Measurements from ENCODE around the gene PARD6B. TPM values are rescaled to one million over a fixed set of nuclear protein-coding genes. Genes with fewer than 3 reads are reported as not detected.

PARD6B gene
- polyA plus RNA-seq, 3 donors = 18.5 to 25.7 (median 20.5) TPM

DNA sequence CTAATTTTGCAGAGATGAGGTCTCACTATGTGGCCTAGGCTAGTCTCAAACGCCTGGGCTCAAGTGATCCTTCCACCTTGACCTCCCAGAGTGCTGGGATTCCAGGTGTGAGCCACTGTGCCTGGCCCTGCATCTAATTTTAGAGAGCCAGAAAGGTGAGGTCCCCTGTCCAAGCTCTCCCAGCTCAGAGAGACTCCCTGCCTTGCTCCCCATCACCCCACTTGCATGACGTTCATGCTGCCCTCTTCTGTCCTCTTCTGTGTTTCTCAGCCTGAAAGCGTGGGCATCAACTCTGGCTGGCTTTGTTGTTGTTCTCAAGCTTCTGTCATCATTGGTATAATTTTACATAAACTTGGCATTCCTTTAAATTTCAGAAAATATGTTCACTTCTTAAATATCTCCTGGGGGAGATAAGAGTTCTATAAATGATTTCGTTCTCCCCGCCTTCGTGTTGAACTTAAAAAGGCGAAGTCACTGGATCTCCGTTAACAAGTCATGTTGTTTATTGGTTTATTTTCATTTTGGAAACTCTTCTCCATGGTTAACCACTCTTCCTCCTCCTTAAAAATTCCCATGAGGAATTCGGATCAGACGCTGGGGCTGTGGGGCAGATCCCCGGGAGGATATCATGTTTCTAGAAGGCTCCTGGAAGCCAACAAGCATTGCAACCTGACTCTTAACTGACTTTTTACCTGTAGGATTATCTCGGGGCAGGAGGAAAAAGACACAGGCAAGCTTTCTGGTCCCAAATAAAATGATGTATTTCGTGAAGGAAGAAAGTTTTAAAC lies 13.2 kb upstream of the PARD6B start:
- DNase-seq (ENCODE audit: extremely low read depth in 1 of 11, low read depth in 9 of 11, low spot score in 4 of 11) = no peak

DNA sequence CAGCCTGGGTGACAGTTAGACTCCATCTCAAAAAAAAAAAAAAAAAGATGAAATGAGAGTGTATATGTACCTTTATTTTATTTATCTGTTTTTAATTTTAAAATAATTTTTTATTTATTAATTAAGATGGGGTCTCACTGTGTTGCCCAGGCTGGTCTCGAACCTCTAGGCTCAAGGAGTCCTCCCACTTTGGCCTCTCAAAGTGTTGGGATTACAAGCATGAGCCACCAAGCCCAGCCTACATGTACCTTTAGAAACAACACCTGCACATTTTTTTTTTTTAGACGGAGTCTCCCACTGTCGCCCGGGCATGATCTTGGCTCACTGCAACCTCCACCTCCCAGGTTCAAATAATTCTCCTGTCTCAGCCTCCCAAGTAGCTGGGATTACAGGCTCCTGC lies 12.1 kb upstream of the PARD6B start:
- no peak for DNase-seq (ENCODE audit: extremely low read depth in 1 of 11, low read depth in 9 of 11, low spot score in 4 of 11)

DNA sequence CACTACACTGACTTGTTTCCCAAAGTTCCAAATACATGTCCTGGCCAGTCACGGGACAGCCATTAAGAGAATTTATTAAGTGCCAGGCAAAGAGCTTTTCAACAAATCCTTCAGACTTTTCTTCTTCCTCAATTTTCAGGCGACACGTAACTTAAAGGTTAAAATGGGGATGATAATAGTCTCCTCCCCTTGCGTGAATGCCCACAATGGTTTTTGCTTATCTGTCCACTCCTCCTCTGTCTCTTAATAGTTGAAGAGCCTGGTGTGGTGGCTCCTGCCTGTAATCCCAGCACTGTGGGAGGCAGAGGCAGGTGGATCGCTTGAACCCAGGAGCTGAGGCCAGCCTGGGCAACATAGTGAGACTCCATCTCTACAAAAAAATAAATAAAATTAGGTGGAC lies 11.4 kb upstream of the PARD6B start:
- DNase-seq (ENCODE audit: extremely low read depth in 1 of 11, low read depth in 9 of 11, low spot score in 4 of 11) = no peak

DNA sequence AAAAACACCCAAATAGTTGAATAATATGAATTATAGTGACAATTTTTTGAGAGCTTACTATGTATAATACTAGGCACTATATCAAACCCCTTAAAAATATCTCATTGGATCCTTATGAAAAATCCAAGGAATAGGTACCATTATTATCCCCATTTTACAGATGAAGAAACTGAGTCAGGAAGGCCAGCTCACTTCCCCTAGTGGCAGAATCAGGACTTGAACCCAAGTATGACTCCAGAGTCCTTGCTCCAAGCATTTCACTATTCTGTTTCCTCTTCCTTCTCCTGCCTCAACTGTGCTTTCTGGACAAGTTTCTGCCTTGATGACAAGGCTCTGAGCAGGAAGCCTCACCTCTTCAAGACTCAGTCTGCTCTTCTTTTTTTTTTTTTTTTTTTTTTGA lies 10.8 kb upstream of the PARD6B start:
- no peak for DNase-seq (ENCODE audit: extremely low read depth in 1 of 11, low read depth in 9 of 11, low spot score in 4 of 11)

DNA sequence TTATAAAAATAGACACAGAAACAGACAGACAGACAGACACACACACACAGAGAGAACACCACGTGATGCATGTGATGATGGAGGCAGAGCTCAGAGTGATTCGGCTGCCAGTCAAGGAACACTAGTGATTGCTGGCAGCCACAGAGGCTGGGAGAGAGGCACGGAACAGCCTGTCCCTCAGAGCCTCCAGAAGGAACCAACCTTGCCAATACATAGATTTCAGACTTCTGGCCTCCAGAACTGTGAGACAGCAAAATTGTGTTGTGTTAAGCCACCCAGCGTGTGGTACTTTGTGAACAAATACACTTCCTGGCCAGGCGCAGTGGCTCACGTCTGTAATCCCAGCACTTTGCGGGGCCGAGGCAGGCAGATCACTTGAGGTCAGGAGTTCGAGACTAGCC lies 9.5 kb upstream of the PARD6B start:
- no peak for DNase-seq (ENCODE audit: extremely low read depth in 1 of 11, low read depth in 9 of 11, low spot score in 4 of 11)

DNA sequence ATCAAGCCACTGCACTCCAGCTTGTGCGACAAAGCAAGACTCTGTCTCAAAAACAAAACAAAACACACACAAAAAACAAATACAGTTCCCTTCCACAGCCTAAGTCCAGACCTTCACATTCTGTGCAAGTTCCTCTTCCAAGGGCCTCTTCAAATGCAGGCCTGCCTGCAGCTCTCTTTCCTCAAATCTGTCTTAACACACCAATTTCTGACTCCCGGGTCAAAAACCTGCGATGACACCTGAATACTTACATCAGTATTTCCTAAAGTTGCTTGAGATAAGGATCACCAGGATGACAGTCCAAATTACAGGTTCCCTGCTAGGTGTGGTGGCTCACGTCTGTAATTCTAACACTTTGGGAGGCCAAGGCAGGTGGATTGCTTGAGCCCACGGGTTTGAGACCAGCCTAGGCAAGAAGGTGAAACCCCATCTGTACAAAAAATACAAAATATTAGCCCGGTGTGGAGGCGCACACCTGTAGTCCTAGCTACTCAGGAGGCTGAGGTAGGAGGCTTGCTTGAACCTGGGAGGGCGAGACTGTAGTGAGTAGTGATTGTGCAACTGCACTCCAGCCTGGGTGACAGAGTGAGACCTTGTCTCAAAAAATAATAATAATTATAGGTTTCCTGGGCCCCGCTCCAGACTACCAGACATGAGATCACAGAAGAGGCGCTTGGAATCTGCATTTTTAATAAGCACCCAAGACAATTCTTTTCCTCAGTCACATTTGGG lies 8.8 kb upstream of the PARD6B start:
- DNase-seq (ENCODE audit: extremely low read depth in 1 of 11, low read depth in 9 of 11, low spot score in 4 of 11) = no peak

DNA sequence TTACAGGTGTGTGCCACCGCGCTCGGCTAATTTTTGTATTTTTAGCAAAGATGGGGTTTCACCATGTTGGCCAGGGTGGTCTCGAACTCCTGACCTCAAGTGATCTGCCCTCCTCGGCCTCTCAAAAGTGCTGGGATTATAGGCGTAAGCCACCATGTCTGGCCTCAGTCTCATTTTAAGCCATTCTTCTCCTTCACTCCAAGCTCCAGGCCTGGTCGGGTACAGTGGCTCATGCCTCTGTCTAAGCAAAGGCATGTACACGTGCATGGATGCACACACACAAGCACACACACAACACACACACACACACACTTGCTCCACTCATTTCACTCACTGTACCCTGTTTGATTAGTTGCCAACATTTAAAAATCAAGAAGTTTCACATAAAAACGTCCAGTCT lies 7.7 kb upstream of the PARD6B start:
- DNase-seq (ENCODE audit: extremely low read depth in 1 of 11, low read depth in 9 of 11, low spot score in 4 of 11) = no peak

DNA sequence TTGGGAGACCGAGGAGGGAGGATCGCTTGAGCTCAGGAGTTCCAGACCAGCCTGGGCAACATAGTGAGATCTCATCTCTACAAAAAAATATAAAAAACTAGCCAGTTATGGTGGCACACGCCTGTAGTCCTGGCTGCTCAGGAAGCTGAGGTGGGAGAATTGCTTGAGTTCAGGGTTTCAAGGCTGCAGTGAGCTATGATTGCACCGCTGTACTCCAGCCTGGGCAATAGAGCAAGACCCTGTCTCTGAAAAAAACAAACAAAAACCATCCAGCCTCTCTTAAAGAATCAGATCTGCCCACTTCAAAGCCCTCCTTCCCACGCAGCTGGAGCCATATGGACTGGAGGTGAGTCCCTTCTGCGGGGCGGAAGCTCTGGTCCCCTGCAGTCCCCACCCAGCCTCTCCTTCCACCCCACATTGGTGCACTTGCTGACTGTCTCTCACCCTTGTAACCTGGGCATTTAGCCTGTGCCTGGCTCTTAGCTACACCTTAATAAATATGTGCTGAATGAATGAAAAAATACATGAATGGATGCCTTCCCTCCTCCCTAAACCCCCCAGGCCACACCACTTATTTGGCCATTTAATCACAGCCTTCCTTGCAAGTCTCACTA lies 7.2 kb upstream of the PARD6B start:
- no peak for DNase-seq (ENCODE audit: extremely low read depth in 1 of 11, low read depth in 9 of 11, low spot score in 4 of 11)

DNA sequence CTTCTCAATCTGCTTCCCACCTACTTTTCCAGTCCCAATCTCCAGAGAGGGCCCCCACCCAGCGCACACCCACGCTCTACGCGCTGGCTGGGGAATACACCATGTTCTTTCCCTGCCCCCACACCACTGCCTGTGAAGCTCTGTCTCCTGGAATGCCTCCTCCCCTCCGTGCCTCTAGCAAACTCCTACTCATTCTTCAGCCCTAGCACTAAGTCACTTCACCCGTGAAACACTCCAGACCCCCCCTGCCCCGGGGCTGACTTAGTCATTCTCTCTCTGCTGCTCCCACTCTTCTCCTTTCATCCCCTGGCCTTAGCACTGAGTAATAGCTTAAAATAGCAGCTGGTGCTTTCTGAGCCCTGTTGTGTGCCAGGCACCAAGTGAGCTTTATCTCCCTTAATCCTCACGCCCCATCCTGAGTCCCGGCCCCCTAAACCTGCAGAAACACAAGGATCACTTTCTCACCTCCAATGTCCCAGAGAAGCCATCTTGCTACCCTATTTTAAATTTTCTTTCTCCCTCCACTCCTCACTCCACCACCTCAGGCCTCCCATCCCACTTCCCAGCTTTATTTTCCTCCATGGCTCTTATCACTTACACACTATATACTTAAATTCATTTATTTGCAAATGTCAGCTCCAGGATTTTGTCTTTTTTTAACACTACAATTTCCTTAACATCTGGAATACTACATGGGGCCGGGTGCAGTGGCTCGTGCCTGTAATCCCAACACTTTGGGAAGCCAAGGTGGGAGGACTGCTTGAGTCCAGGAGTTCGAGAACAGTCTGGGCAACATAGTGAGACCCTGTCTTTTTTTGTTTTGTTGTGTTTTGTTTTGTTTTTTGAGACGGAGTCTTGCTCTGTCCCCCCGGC lies 6.3 kb upstream of the PARD6B start:
- peak in 7 of 11 donors; percentile 55 to 88 (median 74) for DNase-seq (ENCODE audit: extremely low read depth in 1 of 11, low read depth in 9 of 11, low spot score in 4 of 11)

DNA sequence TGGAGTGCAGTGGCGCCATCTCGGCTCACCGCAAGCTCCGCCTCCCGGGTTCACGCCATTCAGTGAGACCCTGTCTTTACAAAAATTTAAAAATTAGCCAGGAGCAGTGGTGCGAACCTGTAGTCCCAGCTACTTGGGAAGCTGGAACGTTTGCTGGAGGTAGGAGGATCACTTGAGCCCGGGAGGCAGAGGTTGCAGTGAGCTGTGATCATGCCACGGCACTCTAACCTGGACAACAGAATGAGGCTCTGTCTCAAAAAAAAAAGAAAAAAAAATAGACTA lies 5.7 kb upstream of the PARD6B start:
- no peak for DNase-seq (ENCODE audit: extremely low read depth in 1 of 11, low read depth in 9 of 11, low spot score in 4 of 11)

DNA sequence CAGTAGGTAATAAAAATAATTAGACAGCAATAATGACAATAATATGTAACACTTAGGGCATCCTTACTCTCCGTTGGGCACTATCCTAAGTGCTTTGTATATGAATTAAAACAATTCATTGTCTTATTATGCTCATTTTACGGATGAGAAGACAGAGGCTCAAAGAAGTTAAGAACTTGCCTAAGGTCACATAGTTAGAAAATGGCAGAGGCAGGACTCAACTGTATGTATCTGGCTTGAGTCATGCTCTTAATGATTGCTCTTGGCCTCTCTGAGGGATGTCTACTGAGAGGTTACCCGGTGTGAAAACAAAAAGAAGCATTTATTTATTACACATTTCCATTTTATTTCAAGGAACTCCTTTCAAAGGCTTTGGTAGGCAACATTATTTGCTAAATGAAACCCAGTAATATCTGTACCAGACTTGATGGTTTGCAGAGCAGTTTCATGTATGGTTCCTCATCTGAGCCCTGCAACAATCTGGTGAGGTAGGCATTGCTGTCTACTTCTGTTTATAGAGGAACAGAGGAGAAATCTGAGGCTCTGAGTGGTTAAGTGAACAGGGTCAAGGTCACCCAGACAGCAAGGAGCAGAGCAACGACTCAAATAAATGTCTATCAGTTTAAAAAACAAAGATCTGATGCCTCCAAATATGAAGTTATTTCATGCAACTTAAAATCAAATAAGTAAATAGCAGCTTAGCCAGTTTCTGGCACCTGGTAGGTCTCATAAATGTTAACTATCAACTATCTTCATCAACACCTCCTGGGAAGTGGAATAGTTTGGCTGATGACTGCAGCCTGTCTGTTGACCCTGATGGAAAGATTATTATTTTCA lies 4.2 kb upstream of the PARD6B start:
- no peak for DNase-seq (ENCODE audit: extremely low read depth in 1 of 11, low read depth in 9 of 11, low spot score in 4 of 11)

DNA sequence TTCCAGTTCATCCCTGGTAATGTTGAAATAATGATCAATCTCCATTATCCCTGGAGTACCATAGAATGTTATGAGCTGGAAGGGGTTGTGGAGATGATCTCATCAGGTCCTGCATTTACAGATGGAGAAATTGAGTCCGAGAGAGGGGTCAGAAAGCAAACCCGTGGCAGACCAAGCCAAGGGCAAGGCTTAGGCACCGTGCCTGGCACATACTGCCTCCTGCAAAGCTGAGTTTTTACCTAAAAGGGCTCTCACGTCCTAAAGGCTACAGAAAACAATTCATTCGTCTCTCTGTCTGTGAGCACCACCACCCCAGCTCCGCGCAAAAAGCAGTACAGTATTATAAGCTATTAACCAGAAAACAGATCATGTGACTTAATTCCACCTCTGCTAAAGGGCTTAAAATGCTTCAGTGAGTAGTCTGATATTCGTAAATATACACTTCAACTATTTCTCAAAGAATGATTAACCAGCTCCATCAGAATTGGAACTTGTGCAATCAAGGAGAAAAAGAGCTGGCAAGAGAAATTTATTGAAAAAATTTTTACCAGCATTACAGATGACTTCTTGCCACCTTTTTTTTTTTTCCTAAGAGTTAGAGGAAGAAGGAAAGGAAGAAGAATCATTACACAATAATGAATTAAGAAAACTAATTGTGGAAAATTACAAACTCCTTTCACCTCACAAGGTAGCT lies 3.4 kb upstream of the PARD6B start:
- DNase-seq (ENCODE audit: extremely low read depth in 1 of 11, low read depth in 9 of 11, low spot score in 4 of 11) = peak in 3 of 11 donors; percentile 55 to 84 (median 72)

DNA sequence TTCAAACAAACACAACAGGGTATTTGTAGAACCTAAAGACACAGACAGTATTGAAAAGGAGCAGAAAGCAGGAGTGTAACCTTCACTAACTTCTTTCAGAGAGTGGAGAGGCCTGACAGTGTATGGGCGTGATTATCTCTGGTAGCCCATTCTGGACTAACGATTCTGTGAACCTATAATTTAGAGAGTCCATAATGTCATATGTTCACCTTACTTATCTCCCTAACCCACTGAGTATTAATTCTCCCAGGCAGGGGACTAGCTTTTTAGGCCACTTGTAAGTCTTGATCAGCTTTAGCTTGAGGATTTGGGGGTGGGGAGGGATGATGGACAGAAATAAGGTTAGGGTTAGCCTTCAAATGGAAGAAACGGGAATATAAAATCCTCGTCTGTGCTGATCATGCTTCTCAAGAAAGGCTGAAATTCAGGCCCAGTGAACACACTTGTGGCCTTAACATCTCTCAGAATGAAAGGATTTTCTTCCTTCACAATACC lies 2.8 kb upstream of the PARD6B start:
- DNase-seq (ENCODE audit: extremely low read depth in 1 of 11, low read depth in 9 of 11, low spot score in 4 of 11) = no peak

DNA sequence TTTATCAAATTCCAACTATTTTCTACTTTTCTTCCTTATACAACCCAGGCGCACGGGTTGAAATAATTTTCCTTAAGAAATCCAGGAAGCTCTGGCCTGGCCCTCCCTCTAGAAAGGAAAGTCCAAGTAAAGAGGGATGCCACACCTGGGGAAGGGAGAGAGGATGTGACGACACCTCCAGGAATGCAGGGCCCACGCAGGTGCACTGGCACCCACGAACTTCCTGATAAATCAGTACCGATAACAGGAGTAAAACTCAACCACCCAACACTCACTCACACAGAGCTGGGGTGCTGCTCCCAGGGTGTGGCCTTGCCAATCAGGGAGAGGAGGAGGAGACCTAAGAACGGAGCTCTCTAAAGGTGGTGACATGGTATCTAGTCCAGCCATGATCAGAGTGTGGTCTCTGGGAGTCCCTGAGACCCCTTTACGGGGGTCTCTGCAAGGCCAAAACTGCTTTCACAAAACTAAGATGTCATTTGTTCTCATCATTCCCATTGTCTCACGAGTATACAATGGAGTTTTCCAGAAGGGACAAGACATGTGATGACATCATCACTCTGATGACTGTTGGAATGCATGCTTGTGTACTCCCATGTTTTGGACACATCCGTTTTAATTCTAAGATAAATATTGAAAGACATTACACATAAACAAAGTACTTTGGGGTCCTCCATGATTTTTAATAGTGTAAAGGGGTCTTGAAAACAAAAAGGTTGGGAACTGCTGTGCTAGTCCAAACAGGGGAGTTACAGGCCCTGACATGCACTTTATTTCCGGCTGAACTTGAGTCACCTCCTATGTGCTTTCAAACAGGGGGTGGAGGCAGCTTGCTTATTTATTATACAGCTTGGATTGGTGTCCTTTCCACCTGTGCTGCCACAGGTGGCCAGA lies 2.2 kb upstream of the PARD6B start:
- DNase-seq (ENCODE audit: extremely low read depth in 1 of 11, low read depth in 9 of 11, low spot score in 4 of 11) = no peak

DNA sequence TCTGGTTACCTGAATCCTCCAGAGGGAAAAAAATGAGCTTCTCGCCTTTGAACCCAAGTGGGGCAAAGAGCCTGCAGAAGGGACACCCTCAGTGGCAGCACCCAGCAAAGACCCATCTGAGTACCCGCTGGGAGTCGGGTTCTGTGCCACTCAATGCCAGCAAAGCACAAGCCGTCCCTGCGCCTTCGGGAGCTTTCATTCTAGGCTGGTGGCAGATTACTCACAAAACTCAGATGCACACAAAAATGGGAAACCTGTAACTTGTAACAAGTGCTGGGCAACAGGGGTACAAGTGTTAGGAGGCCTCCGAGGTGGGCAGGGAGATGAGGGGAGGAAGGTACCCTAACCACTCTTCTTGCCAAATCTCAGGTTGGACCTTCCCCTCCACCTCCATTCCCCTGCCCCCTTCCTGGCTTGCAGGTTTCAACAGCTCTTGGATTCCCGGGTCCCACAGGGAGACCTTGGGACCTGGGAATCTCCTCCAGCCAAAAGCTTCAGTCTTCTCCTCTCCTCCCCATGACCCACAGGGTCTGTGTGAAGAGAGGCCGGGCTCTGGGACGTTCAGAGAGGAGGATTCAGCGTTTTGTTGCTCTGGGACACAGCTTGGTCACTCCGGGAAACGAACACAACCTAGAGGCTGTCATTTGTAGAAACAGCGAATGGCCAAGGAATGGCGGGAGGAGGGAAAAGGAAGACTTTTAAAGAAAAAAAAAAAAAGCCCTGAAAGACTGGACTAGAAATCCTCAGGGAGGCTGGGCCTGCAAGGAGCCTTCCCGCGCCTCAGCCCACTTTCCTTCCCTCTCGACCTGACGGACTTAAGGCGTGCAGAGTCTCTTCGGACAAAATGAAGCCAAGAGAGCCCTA lies 1.2 kb upstream of the PARD6B start:
- DNase-seq (ENCODE audit: extremely low read depth in 1 of 11, low read depth in 9 of 11, low spot score in 4 of 11) = peak in 1 of 11 donors; percentile 46

DNA sequence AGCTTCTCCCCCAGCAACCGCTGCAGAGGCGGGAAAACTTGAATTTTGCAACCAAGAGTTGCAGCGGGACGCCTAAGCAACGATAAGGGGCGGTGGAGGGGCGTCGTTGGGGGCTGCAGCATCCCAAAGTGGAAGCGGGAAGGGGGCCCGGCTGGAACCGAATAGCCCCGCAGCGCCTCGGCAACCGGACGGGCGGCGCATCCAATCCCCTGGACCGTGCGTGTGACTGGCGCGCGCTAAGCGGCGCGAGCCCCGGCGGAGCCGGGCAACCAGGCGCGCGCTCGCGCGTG lies 670 bp upstream of the PARD6B start:
- DNase-seq (ENCODE audit: extremely low read depth in 1 of 11, low read depth in 9 of 11, low spot score in 4 of 11) = no peak

Measured in renal cortex interstitium (tissue), 11 donors.